ENCODE results near the gene B3GAT1. TPM values are rescaled to one million over a fixed set of nuclear protein-coding genes. Genes with fewer than 3 reads are reported as not detected.

B3GAT1 gene
- total RNA-seq, 2 experiments from 2014 or later = 0.14 to 0.22 TPM

Other genes starting within 250 kb of the B3GAT1 start
- 10 to 100 TPM; 25.7 to 29.6 TPM for gene NCAPD3, start 188.3 kb downstream of the B3GAT1 start, total RNA-seq
- 10 to 100 TPM; 41.6 to 42.2 TPM for gene VPS26B, start 187.6 kb downstream of the B3GAT1 start, total RNA-seq
- gene THYN1, start 158.9 kb downstream of the B3GAT1 start, total RNA-seq = 10 to 100 TPM; 25.7 to 26.0 TPM
- 10 to 100 TPM; 15.0 to 16.3 TPM for gene ACAD8, start 158.7 kb downstream of the B3GAT1 start, total RNA-seq
- gene GLB1L3, start 135.9 kb downstream of the B3GAT1 start, total RNA-seq = 1 to 10 TPM; 1.3 to 1.5 TPM
- gene GLB1L2, start 80.3 kb downstream of the B3GAT1 start, total RNA-seq = under 1 TPM; 0.59 to 0.63 TPM